Retinal pigment epithelial cell (primary cell): ENCODE results near the gene POFUT2.

Experiments used
- DNase-seq: peaks from one replicate; pipeline ENCODE4 v3.0.0-alpha.2; 2010; ENCODE audit warnings: low read depth
- H3K4me3 ChIP-seq: 2 replicates; pipeline ENCODE4 v1.5.1; 2011; ENCODE audit warnings: mild to moderate bottlenecking, low read length, control low read depth, moderate library complexity
- TF ChIP-seq, protein P1 (sequence below): conservative IDR thresholded peaks from 2 replicates; pipeline ENCODE4 v1.5.1; 2011; ENCODE audit warnings: low read depth, low read length, control low read depth, inconsistent platforms

The POFUT2 gene

DNA sequence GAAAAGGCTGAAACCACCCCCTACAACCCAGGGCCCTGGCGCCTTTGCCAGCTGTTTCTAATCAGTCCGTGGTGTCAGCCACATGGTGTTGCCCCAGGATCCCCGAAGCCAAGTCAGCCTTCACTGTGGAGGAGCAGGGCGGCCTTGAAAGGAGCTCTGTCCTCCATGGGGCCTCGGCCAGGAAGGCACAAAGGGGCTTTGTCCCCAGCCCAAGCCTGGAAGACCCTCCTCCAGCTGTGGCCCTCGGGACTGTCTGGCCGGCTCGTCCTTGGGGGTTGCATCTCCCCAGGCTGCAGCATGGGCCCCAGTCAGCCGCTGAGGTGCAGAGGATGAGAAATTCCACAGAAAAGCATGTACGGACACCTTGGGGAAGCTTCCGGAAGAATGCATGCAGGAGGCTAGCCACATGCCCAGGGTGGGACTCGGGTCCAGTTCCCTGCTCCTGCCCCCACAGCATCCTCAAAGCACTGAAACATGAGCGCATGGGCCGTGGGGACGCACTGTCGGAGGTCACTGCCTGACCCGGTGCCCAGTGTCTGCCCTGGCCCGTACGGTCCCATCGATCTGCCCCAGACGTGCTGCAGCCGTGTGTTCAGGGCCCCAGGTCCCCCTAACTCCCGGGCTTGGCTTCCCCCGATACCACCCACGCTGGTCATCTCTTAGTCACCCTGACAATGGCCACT, 38.6 kb upstream of the POFUT2 start:
- TF ChIP-seq, protein P1, sequence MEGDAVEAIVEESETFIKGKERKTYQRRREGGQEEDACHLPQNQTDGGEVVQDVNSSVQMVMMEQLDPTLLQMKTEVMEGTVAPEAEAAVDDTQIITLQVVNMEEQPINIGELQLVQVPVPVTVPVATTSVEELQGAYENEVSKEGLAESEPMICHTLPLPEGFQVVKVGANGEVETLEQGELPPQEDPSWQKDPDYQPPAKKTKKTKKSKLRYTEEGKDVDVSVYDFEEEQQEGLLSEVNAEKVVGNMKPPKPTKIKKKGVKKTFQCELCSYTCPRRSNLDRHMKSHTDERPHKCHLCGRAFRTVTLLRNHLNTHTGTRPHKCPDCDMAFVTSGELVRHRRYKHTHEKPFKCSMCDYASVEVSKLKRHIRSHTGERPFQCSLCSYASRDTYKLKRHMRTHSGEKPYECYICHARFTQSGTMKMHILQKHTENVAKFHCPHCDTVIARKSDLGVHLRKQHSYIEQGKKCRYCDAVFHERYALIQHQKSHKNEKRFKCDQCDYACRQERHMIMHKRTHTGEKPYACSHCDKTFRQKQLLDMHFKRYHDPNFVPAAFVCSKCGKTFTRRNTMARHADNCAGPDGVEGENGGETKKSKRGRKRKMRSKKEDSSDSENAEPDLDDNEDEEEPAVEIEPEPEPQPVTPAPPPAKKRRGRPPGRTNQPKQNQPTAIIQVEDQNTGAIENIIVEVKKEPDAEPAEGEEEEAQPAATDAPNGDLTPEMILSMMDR, result no peak
- DNase-seq, result no peak
- no peak overlapping the region for H3K4me3 ChIP-seq

DNA sequence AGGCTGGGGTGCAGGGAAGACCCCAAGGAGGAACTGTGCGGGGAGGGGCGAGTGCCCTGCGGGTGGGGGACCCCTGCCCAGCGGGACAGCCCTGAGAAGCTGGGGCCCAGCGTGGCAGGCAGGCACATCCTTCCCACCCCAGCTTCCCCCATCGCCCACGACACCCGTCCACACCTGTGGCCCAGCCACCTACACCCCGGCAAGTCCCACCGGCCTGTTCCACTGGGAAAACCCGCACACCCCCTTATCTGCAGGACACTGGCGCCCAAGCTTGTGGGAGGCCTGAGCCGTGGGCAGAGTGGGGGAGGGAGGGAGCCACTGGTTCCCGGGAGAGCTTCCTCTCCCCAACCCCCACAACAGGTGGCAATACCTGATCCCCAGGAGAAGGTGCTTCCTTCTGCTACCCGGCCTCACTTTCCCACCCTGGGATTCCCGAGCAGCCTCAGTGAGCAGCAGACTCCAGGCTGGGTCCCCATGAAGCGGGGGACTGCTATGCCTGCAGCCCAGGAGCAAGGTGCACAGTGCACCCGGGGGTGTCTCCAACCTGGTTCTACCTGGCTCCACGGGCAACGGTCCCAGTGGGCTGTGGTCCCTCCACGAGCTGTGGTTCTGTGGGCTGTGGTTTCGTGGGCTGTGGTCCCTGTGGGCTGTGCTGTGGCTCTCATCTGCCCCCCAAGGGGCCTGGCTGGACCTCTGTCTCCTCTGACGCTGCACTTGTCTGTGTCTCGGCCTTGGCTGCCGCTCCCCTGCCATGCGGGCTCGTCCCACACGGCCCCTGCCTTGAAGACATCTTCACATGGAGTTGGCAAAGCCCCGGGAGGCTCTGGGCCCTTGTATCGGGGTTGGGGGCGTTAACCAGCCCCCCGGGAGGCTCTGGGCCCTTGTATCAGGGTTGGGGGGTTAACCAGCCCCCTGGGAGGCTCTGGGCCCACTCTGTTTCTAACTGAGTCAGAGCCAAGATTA, 37.8 kb upstream of the POFUT2 start:
- DNase-seq, result no peak
- no peak overlapping the region for H3K4me3 ChIP-seq
- TF ChIP-seq, protein P1, result no peak

DNA sequence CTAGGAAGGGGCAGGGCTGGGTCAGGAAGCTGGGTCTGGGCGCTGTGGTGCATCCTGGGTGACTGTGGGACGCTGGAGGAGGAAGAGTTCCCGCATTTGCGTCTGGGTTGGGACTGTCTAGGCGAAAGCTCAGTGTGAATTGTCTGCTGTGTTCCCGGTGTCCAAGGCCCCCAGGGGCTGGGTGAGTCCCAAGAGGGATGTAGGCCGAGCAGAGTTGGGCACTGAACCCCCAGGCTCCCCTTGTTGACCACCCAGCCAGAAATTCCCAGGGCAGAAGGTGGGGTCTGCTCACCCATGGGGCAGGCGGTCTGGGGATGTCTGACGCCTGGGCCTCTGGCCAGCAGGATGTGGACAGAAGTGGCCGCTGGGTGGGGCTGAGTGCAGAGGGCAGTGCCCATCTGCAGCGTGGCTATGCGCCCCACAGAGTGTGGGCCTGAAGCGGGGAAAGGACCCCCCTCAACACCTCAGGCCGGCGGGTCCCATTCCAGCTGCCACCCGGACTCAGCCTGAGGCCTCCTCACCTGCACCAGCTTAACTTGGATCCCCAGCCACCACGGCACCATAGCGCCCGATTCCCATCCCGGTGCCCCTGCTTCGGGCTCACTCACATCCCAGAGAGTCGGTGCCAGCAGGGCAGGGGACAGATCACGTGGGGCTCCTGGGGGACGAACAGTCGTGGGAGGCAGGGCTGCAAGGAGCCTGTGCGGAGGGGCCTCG, 37.0 kb upstream of the POFUT2 start:
- TF ChIP-seq, protein P1, result no peak
- H3K4me3 ChIP-seq, result no peak overlapping the region
- DNase-seq, result no peak

DNA sequence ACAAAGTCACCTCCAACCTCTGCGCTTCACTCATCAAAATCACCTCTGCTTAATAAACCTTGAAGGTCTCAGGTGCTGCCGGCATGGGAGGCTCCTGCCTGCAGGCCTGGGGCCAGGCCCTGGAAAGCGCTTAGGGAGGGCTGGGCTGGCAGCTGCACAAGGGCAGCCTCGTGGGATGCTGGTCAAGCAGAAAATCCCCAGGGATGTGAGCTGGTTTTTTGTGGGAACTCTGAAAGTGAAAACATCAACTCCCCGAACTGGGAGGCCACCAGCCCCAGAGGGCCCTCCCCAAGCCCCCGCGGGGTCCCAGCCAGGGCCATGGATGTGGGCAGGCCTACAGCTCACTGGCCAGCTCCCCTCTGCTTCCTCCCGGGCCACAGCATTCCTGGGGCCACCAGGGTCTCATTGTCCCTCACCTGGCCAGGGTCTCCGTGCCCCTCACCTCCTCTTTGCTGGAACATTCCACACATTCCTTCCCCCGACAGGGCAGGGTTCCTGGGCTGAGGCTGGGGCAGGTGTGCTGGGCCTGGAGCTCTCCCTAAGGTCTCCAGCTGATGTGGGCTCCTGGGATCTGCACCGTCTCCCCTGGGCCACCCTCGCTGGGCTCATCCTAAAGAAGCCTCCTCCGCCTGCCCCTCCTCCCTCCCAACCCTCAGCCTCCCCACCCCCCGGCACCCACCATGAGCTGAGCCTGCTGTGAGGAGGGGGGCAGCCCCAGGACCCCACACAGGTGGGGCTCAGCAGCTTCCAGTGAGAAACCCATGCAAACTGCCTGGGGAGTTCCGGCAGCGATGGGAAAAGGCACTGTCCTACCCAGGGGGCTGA, 36.0 kb upstream of the POFUT2 start:
- TF ChIP-seq, protein P1, result no peak
- H3K4me3 ChIP-seq, result no peak overlapping the region
- no peak for DNase-seq

DNA sequence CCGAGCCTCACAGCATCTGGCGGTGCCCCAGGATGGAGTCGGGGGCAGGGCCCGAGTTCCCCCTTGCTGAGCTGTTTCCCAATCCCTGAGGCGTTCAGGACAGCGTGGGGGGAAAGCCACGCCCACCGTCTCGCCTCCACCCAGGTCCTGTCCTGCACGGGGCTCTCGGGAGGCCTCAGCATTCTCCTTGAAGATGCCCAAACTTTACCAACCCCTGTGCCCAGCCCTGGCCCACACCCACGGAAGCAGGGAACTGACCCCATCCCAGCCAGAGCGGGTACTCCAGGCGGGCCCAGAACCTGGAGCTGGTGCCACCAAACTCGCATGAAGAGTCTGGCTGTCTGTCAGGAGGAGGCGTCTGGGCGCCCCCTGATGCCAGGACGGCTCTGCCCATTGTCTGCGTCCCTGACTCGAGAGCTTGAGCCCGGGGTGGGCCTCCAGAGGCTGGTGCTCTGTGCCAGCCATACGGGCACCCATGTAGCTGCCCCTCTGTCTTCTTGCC, 35.3 kb upstream of the POFUT2 start:
- TF ChIP-seq, protein P1, result no peak
- H3K4me3 ChIP-seq, result no peak overlapping the region
- no peak for DNase-seq

DNA sequence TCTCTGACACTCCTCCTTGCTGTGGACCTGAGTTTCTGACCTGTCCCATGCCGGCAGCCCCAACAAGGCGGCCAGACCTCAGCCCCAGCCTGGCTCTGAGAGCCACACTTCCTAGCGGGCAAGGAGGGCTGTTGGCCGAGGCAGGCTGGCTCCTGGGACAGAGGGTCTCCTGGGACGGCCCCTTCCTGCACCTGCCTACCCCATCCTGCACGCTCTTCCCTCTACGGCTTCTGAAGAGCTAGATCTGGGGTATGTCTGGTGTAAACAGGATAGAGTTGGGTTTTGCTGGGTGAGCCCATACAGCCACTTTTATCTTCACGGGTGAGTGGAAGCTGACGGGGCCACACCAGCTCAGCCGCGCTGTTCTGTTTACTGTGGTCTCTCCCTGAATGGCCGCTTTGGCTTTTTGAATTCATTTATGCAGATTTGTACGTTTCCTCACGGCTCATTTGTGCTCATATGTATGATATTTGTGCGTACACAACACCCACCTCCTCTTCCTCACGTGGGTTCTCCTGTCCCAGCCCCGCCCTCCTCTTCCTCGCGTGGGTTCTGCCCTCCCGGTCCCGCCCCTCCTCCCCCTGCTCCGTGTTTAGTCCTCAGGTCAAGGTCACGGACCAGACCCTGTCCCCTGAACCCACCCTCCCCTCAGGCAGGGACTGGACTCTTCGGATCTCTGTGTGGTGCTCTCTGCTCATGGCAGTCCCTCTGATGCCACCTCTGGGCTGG, 34.7 kb upstream of the POFUT2 start:
- no peak overlapping the region for H3K4me3 ChIP-seq
- TF ChIP-seq, protein P1, result no peak
- DNase-seq, result no peak
